Inflammatory macrophage treated with lipopolysaccharide for 1 hour (primary cell): Measurements from ENCODE around the gene ANKRD18B.
A peak's percentile ranks its signal among the peaks of the same experiment; 100 is the strongest.
"Not testable (repeated sequence)": the region's sequence is repeated elsewhere in the genome, so short reads cannot be mapped to it uniquely, and the experiment has no call there.

Experiments
- DNase-seq, 2 donors: peaks; one replicate each; pipeline ENCODE4 v3.0.0-alpha.2; 2020 to 2022

ANKRD18B gene

DNA sequence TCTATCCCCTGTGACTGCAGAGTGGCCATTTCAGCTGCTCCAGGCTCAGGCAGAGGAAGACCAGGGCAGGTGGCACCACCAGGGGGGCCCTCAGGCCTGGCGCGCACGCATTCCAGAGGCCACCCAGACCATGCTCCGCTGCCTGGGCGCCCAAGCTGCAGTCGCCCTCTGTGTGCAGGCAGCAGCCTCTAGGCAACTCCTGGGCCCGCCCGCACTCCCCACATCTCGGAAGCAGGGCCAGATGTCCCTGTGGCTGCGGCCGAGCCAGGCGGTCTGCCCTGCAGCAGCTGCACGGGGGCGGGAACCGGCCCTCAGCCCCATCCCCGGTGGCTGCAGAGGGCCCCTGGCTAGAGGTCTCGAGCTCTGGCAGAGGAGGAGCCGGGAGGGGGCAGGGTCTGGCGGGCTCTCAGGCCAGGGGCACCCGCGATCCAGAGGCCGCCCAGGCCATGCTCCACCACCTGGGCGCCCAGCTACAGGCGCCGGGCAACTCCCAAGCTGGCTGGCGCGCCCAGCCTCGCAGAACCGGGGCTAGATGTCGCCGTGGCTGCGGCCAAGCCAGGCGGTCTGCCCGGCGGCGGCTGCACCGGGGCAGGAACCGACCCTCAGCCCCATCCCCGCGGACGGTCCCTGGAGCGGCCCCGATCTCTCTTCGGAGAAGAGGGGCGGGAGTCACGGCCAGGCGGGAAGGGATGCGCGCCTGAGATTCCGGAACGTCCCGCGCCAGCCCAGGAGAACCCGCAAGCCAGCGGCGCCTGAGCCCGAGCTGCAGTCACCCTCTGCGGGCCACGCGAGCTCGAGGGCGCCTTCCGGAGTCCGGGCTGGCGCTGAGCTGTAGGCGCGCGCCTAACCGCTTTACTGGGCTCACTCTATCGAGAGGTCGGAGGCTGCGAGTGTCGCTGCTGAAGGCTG, at the start of gene ANKRD18B:
TSS of gene ANKRD18B (plus strand) at position 855 of the 909 bp plus-strand sequence. CDS start 239 bp downstream, outside the sequence.
- DNase-seq = peak; percentile 9 to 21

DNA sequence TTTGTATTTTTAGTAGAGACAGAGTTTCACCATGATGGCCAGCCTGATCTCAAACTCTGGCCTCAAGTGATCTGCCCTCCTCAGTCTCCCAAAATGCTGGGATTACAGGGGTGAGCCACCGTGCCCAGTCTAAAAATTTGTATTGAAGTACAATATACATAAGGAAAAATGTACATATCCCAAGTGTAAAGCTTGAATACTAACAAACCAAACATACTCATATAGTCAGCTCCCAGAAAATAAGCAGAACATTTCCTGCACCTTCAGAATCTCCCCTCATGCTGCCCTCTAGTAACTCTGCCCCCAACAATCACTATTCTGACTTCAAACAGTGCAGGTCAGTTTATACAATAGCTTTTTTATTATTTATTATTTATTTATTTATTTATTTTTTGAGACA, 48.7 kb upstream of the ANKRD18B start:
- no peak for DNase-seq

DNA sequence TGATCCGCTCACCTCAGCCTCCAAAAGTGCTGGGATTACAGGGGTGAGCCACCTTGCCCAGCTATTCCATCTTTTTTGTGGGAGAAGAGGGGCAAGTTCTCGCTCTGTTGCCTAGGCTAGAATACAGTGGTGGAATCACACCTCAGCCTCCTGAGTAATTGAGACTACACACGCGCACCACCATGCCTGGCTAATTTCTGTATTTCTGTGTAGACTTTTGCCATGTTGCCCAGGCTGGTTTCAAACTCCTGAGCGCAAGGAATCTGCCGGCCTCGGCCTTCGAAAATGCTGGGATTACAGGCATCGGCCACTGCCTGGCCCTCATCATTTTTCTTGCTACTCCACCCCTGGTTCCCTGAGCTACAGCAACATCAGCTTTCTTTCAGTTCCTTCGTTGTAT, 47.5 kb upstream of the ANKRD18B start:
- DNase-seq = no peak

DNA sequence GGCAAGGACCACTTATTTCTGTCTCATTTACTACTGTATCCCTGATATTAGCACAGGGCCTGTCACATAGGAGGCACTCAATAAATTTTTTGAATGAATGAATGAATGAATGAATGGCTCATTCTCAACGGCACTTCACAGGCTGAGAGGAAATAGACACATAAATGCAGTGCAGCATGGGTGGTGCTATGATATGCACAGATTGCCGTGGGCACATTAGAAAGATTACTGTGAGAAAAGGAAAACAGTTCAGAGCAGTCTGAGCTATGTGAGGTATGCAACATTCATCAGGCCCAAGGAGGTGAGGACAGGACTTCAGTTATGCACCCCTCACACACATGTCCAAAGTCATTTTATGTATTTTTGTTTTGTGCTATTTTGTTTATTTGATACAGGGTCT, 43.9 kb upstream of the ANKRD18B start:
- no peak for DNase-seq

DNA sequence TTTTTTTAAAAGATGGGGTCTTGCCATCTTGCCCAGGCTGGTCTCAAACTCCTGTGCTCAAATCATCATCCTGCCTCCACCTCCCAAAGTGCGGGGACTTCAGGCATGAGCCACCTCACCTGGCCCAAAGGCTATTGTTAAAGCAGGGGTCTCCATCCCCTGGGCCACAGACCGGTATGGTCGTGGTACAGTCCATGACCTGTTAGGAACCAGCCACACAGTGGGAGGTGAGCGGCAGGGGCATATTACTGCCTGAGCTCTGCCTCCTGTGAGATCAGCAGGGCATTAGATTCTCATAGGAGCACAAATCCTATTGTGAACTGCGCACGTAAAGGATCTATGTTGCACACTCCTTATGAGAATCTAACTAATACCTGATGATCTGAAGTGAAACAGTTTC, 43.1 kb upstream of the ANKRD18B start:
- no peak for DNase-seq

DNA sequence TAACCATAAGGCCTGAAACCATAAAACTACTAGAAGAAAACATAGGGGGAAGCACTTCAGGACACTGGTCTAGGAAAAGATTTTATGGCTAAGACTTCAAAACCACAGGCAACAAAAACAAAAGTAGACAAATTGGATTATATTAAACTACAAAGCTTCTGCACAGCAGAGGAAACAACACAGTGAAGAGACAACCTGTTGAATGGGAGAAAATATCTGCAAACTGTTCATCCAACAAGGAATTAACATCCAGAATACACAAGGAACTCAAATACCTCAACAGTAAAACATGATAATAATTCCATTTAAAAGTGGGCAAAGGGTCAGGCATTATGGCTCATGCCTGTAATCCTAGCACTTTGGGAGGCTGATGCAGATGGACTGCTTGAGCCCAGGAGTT, 38.7 kb upstream of the ANKRD18B start:
- DNase-seq = not testable (repeated sequence)

DNA sequence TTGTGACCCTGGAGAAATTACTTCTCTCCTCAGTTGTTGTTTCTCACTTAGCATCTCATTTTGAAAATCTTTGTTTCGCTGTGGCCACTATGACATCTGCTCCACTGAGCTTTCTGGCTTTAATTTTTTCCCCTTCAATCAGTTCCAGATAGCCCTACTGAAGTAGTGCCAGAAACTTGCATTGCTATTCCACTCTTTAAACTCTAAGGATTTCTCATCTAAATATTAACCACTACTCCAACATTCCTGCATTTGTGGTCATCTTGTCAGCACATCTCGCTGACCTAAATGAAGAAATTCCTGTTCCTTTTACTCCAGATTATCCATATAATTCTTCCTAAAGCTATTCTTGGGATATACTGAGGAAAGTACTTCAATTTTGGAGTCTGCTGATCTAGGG, 35.0 kb upstream of the ANKRD18B start:
- no peak for DNase-seq

DNA sequence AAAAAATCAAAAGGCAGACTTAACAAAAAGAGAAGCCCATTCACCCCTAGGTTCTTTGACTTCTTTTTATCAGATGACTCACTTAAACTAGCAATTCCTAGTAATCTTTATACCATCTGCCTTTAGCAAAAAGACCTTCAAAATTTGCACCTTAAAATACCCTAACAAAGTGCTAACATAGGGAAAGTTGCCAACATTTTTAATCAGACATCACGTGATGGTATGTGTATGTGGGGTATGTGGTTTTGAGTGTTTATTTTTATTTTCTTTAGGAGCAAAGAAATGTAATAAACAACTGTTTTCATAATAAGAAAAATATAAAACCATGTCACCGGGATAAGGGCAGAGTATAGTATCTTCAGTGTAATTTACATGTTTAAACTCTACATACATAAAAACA, 30.2 kb upstream of the ANKRD18B start:
- DNase-seq = not testable (repeated sequence)

DNA sequence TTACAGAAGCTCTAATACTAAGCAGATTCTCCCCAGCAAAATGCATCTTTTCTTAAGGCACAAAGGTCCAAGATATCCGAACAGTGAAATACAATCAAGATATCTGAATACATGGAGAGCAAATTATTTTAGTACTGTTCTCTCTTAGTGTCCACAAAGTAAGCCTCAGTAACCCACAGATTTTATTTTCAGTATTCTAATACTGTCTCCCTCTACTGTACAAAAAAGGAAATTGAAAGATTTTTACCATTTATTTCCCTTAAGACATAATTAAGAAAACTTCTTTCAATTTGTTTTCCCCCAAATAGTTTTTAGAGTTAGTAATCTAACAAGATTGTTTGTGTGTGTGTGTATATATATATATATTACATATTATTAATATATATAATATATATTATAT, 25.7 kb upstream of the ANKRD18B start:
- DNase-seq = peak; percentile 2 to 40

DNA sequence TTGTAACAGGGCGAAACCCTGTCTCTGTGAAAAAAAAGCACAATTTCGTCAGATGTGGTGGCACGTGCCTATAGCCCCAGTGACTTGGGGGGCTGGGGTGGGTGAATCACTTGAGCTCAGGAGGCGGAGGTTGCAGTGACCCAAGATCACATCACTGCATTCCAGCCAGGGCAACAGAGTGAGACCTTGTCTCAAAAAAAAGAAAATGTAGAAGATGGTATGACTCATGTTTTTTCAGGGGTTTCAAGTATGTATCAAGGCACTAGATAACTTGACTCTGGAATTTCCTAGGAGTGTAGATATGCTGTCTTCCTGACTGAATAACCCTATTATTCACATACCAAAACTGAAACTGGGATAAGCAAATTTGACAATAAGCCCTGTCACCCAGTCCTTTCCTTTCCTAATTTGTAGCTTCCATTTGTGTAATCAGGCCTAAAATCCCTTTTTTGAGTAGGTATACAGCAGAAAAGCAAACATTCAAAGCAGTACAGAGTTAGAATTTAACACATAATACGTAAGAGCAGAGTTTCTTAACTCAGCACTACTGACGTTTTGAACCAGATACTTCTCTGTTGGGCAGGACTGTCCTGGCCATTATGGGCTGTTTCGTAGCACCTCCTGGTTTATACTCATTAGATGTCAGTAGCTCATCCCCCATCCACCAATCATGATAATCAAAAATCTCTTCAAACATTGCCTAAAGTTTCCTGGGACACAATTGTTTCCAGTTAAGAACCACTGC, 17.3 kb upstream of the ANKRD18B start:
- DNase-seq = peak; percentile 28 to 61

DNA sequence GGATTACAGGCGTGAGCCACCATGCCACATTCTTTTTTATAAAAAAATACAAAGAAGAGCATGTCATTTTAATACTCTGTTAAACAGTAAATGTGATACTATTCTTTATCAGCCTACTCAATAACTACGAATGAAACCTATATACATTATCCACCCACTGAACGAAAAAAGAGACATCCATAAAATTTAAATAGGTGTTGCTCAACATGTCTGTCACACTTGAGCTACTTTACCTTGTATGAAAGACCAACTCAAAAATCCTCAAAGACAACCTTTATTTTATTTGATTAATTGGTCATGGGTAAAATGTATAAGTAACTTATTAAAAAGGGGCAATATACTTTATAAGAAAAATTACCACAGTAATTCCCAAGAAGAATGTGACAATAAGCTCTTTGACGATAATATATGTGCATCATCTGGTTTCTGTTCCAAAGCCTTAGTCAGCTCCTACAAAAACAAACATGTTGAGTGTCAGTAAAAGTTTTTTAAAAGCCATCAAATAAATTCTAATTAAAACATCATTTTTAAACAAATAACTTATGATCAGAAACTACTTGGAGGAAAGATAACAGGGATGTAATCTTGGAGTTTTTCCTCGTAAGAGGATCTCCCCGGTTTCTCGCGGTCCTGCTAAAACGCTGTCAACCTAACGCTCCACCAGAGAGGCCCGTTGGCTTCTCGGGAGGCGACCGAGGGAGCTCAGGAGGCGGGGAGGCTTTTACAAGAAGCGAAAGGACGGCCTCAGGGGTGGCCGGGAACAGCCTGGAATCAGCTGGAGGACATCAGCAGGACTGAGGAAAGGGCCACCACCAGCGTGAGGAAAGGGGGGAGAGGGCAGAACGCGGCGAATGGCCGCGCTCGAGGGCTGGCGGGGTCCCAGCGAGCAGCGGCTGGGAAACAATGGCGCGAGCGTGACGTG, 13.5 kb upstream of the ANKRD18B start:
- DNase-seq = peak; percentile 50 to 58

DNA sequence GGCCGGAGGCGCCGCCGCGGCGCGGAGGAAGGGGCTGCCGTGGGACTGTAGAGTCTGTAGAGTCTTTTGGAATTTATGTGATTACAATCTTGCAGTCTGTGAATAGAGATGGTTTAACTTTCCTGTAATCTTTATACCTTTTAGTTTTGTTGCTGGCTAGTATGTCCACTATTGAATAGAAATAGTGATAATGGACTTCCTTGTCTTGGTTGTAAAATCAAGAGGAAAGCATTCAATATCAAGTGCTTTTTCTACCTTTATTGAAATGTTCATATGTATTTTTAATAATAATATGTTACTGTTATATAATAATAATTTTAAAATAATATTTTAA, 12.9 kb upstream of the ANKRD18B start:
- DNase-seq = not testable (repeated sequence)

DNA sequence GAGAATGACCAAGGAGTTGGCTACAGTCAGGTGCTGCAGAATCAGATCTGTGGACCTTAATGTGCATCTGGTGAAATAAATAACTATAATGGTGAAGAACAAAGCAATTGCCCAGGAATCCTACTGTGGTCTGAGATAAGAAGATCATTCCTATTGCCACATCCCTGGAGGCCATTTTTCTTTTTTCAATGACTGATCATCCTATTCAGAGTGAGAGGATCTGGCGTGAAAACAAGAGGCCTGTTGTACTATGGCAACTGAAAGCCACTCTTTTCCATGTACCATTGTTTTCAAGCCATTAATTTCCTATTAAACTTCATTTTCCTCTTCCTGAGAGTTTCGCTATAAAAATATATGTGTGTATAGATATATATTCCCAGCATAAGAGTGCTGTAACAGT, 11.5 kb upstream of the ANKRD18B start:
- DNase-seq = not testable (repeated sequence)

DNA sequence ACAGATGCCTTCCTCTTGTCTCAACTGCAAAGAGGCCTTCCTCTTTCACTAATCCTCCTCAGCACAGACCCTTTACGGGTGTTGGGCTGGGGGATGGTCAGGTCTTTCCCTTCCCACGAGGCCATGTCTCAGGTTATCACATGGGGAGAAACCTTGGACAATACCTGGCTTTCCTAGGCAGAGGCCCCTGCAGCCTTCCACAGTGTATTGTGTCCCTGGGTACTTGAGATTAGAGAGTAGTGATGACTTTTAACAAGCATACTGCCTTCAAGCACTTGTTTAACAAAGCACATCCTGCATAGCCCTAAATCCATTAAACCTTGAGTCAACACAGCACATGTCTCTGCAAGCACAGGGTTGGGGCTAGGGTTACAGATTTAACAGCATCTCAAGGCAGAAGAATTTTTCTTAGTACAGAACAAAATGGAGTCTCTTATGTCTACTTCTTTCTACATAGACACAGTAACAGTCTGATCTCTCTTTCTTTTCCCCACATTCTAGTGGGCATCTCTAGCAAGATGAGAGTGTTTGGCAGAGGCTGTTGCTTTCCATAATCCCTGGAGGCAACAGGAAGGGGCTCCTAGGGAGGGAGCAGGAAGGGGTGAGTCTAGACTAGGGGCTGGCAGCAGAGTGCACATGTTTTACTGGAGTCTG, 8.6 kb upstream of the ANKRD18B start:
- DNase-seq = not testable (repeated sequence)

DNA sequence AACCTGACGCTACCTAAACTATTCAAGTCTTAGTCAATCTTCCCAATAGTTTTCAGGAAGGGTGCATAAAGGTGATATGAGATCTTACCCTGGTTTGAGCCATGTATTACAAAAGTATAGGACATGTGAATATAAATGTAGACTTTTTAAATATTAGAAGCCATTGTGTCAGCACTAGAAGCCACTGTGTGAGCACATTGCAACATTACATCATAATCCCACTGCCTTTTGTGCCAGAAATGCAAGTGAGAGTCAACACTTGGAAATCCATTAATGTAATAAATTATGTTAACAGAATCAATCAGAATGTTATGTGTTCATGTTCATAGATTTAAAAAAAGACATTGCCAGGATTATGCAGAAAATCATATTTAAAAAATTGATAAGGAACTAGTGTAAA, 7.7 kb upstream of the ANKRD18B start:
- DNase-seq = not testable (repeated sequence)

DNA sequence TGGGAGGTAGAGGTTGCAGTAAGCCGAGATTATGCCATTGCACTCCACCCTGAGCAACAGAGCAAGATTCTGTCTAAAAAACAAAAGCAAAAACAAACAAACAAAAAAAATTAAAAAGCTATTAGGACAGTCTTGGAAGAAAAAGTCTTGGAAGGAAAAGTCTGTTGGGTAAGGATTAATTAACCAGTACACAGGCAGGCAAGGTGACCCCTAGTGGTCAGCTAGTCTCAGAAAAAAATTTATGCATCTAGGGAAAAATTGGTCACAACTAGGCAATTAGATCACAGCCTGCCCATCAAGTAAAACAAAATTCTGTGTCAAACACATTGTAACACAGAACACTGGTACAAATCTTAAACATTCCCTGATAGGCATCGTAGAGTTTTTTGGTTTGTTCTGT, 6.7 kb upstream of the ANKRD18B start:
- DNase-seq = peak; percentile 25 to 55

DNA sequence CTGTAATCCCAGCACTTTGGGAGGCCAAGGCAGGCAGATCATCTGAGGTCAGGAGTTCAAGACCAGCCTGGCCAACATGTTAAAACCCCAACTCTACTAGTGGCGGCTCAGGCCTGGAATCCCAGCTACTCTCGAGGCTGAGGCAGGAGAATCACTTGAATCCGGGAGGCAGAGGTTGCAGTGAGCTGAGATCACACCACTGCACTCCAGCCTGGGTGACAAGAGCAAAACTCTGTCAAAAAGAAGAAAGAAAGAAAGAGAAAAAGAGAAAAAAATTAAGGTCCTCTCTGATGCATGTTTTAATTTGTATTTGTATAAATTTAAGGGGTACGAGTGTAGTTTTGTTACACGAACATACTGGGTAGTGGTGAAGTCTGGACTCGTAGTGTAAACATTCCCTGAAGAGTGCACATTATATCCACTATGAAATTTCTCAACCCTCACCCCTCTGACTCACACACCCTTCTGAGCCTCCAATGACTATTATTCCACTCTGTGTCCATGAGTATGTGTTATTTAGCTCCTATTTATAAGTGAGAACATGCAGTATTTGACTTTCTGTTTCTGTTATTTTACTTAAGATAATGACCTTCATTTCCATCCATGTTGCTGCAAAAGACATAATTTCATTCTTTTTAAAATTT, 6.0 kb upstream of the ANKRD18B start:
- DNase-seq = not testable (repeated sequence)

DNA sequence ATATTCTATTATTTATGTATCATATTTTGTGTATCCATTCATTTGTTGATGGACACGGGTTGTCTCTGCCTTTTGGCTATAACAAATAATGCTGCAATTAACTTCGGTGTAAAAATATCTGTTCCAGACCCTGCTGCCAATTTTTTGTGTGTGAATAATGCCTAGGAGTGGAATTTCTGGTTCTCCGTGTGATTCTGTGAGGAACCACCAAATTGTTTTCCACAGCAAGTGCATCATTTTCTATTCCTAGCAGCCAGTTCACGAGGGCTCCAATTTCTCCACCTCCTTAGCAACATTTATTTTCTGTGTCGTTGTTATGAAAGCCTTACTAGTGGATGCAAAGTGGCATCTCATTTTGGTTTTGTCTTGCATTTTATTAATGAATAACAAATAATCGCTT, 2.2 kb upstream of the ANKRD18B start:
- not testable (repeated sequence) for DNase-seq

DNA sequence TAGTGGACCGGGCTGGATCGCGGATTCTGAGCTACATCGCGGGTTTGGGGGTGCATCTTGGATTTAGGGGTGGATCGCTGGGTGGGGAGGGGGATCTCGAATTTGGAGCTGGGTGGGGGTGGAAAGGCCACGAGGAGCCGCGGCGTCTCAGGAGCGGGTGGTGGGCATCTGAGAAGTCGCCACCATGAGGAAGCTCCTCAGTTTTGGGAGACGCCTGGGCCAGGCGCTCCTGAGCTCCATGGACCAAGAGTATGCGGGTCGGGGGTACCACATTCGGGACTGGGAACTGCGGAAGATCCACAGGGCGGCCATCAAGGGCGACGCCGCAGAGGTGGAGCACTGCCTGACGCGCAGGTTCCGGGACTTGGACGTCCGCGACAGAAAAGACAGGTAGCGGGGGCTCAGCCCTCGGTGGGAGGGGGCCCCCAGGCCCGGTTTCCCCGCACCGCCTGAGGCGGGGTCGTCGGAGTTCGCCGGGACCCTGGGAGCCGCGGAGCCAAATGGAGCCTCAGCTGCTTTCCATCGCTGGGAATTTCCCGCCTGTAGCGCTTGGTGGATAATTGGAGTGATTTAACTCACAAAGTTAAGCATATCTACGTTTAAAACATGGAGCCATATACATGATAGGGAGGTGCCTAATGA, 376 bp downstream of the ANKRD18B start:
- DNase-seq = no peak

DNA sequence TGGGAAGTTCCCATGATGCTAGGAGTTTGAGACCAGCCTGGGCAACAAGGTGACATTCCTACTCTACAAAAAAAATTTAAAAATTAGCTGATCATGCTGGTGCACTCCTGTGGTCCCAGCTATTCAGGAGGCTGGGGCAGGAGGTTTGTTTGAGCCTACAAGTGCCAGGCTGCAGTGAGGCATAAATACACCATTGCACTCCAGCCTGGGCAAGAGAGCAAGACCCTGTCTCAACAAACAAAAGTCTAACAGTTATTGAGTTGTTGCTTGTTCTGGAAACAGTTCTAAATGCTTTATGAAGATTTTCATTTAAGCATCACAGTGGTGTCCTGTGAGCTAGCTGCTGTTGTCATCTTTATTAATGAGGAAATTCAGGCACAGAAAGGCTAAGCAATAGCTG, 4.0 kb downstream of the ANKRD18B start:
- not testable (repeated sequence) for DNase-seq

DNA sequence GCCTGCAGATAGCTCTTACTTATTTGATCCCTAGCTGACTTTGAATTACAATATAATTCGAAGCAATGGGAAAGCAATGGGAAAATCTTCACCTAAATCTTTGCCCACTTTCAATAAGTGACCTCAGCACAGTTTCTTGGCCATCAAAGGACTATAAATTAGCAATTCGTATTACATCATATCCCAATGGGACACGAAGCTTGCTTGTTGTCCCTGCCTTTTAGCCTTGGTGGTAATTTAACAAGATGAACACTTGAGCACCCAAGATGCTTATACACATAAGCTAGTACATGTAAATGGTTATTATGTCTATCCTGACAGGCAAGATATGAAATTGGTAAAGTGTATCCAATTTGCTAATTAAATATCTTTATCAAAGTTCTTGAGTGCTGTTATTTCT, 9.9 kb downstream of the ANKRD18B start:
- DNase-seq = not testable (repeated sequence)
